ENCODE data around the gene C1QTNF1.

The C1QTNF1 gene

DNA sequence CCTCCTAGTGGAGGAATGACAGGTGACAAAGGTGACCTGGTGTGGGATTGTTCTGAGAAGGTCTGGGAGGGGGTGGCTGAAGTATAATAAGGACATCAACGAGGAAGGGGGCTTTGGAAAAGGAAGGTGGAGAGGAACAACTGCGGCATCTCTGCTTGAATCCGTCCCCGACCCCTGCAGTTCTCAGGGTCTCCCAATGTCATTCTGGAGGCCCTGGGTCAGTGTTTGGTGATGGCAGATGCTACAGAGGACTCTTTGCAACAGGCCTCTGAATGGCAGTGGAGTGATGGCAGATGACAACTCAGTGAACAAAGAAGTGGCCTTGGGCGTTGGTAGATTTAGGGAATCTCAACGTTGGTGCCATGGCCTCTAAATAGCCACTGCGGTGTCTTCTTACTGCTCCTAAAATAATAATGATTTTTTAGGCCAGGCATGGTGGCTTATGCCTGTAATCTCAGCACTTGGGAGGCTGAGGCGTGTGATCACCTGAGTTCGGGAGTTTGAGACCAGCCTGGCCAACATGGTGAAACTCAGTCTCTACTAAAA, 52.0 kb downstream of the C1QTNF1 start:
- no peaks in the 10 kb centered on the region for H3K9me3 ChIP-seq (ENCODE audit: control insufficient read depth, insufficient read depth, low read length)
- peaks cover 2% of the 10 kb centered on the region; the same call in 1 of the 2 replicates for H3K4me1 ChIP-seq (ENCODE audit: control insufficient read depth, insufficient read depth, low read length)
- peaks cover 10% of the 10 kb centered on the region for H3K36me3 ChIP-seq (ENCODE audit: control insufficient read depth, insufficient read depth, low read length)
- H3K27ac ChIP-seq (ENCODE audit: low read length) = no peak overlapping the region
- WGBS (ENCODE audit: insufficient coverage, insufficient read length) = no CpG with 5 or more reads among the region's 9 CpGs
- no peak overlapping the region for H3K4me3 ChIP-seq (ENCODE audit: low read length)
- H3K27me3 ChIP-seq (ENCODE audit: control insufficient read depth, insufficient read depth, low read length) = no peaks in the 10 kb centered on the region
- no peak for DNase-seq (ENCODE audit: low read depth, low spot score)

DNA sequence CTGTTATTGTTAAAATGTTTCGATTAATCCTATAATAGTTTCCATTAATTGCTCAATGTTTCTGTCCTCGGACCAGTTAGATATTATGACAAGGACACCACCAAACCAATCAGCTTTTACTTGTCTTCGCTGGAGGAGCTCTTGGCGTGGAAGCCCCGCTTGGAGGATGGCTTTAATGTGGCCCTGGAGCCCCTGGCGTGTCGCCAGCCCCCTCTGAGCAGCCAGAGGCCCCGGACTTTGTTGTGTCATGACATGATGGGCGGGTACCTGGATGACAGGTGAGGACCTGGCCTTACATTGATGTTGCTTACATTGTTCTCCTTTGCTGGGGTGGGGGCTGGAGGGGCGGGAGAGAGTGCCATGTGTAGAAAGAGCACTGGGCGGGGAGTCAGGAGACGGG, 53.6 kb downstream of the C1QTNF1 start:
- no peak for DNase-seq (ENCODE audit: low read depth, low spot score)
- Histone ChIP-seq H3K27me3 (ENCODE audit: control insufficient read depth, insufficient read depth, low read length) (no peaks in the 10 kb centered on the region), H3K4me3 (ENCODE audit: low read length) (no peak overlapping the region), H3K27ac (ENCODE audit: low read length) (no peak overlapping the region), H3K36me3 (ENCODE audit: control insufficient read depth, insufficient read depth, low read length) (peaks cover 16% of the 10 kb centered on the region), H3K9me3 (ENCODE audit: control insufficient read depth, insufficient read depth, low read length) (no peaks in the 10 kb centered on the region), H3K4me1 (ENCODE audit: control insufficient read depth, insufficient read depth, low read length) (peaks cover 2% of the 10 kb centered on the region; the same call in 1 of the 2 replicates)
- WGBS (ENCODE audit: insufficient coverage, insufficient read length) = no CpG with 5 or more reads among the region's 12 CpGs

DNA sequence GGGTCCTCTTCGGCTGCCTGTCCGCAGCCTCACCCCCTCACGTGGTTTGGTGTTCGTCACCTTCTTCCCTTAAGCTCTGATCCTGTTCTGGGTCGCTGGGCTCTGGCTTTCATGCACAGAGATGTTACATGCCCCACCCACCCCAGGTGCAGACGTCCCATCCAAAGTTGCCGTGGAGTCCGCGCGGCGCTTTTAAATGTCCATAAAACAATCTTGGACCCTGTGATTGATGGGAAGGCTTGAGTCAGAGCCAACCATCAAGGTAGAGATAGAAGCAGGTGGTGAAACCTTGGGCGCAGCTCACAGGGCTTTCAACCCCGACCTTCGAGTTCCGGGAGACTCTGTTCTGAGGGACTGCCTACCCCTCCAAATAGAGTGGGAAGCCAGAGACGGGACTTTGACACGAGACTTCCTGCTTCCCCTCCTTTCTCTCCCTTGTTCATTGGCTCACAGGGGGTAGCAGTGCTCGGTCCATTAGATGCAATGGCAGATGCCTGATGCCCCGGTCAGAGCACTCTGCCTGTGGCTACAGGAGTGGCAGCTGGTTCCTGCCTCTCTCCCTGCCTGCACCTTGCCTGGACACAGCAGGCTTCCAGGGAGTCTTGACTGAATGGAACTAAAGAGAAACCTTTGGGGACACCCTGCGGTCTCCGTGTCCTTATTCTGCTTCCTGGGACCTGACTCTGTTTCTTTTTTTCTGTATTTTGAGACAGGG, 54.7 kb downstream of the C1QTNF1 start:
- no CpG with 5 or more reads among the region's 21 CpGs for WGBS (ENCODE audit: insufficient coverage, insufficient read length)
- H3K9me3 ChIP-seq (ENCODE audit: control insufficient read depth, insufficient read depth, low read length) = no peaks in the 10 kb centered on the region
- H3K4me1 ChIP-seq (ENCODE audit: control insufficient read depth, insufficient read depth, low read length) = peaks cover 2% of the 10 kb centered on the region; the same call in 1 of the 2 replicates
- no peak overlapping the region for H3K27ac ChIP-seq (ENCODE audit: low read length)
- H3K4me3 ChIP-seq (ENCODE audit: low read length) = no peak overlapping the region
- no peaks in the 10 kb centered on the region for H3K27me3 ChIP-seq (ENCODE audit: control insufficient read depth, insufficient read depth, low read length)
- H3K36me3 ChIP-seq (ENCODE audit: control insufficient read depth, insufficient read depth, low read length) = peaks cover 24% of the 10 kb centered on the region
- DNase-seq (ENCODE audit: low read depth, low spot score) = no peak

DNA sequence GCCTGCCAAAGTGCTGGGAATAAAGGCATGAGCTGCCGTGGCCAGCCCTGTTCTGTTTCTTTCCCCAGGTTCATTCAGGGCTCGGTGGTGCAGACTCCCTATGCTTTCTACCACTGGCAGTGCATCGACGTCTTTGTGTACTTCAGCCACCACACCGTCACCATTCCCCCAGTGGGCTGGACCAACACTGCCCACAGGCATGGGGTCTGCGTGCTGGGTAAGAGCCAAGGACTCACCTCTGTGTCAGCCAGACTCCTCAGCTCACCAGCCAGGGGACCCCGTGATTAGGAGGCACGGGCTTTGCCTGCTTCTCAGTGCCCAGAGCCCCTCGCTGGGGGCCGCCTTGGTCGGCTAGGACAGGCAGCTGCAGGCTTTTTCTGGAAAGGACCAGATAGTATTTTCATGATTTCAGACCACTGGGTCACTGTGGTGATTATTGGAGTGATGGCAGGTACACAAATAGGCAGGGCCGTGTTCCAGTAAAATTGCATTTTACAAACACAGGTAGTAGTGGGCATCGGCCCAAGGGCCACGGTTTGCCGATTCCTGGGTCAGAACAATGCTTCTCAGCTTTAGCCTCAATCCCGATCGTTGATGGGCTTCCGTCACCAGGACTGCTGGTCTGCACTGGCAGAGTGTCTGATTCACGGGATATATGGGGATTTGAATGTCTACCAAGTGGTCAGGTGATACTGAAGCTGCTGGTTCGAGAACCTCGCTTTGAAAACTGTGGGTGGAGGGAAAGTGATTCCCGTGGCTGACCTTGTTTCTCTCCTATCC, 55.6 kb downstream of the C1QTNF1 start:
- DNase-seq (ENCODE audit: low read depth, low spot score) = no peak
- Histone ChIP-seq H3K4me1 (ENCODE audit: control insufficient read depth, insufficient read depth, low read length) (peaks cover 2% of the 10 kb centered on the region; the same call in 1 of the 2 replicates), H3K9me3 (ENCODE audit: control insufficient read depth, insufficient read depth, low read length) (no peaks in the 10 kb centered on the region), H3K27me3 (ENCODE audit: control insufficient read depth, insufficient read depth, low read length) (no peaks in the 10 kb centered on the region), H3K27ac (ENCODE audit: low read length) (no peak overlapping the region), H3K4me3 (ENCODE audit: low read length) (no peak overlapping the region), H3K36me3 (ENCODE audit: control insufficient read depth, insufficient read depth, low read length) (peaks cover 26% of the 10 kb centered on the region)
- WGBS (ENCODE audit: insufficient coverage, insufficient read length) = no CpG with 5 or more reads among the region's 22 CpGs

DNA sequence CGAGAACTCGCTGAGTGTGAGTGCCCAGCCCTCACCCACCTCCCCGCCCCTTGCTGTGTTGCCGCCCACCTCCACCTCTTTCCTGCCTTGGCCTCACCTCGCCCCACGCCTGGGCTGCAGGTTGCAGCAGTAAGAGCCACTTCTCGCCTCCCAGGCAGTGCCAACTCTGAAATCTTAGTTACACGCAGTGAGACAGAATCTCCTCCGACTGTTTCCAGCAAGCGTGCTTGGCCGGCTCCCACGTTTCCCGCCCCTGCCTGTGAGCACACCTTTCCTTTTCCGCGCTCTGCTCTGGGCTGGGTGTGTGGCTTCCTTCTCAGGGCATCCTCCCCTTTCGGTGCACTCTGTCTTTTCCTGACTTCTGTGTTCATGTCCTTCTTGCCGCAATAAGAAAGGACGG, 56.4 kb downstream of the C1QTNF1 start:
- Histone ChIP-seq H3K36me3 (ENCODE audit: control insufficient read depth, insufficient read depth, low read length) (peaks cover 26% of the 10 kb centered on the region), H3K27me3 (ENCODE audit: control insufficient read depth, insufficient read depth, low read length) (no peaks in the 10 kb centered on the region), H3K4me1 (ENCODE audit: control insufficient read depth, insufficient read depth, low read length) (peaks cover 2% of the 10 kb centered on the region; the same call in 1 of the 2 replicates), H3K4me3 (ENCODE audit: low read length) (no peak overlapping the region), H3K9me3 (ENCODE audit: control insufficient read depth, insufficient read depth, low read length) (no peaks in the 10 kb centered on the region), H3K27ac (ENCODE audit: low read length) (no peak overlapping the region)
- no peak for DNase-seq (ENCODE audit: low read depth, low spot score)
- WGBS (ENCODE audit: insufficient coverage, insufficient read length) = no CpG with 5 or more reads among the region's 18 CpGs

DNA sequence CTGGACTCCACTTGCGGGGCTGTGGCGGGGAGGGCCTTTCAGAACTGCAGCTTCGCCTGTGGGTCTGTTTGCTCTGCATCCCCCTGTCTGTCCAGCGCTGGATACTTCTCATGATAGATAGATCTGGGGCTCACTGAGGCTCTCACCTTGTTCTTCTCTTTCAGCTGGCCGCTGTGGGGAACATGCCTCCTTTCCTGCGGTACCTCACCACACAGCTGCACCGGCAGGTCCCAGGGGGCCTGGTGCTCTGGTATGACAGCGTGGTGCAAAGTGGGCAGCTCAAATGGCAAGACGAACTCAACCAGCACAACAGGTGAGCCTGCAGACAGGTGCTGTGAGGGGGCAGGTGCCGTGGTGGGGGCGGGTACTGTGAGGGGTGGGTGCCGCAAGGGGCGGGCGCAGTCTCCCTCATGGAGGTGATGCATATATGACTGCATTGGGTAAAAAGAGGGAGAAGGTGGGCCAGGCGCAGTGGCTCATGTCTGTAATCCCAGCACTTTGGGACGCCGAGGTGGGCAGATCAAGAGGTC, 56.9 kb downstream of the C1QTNF1 start:
- H3K27ac ChIP-seq (ENCODE audit: low read length) = no peak overlapping the region
- no peaks in the 10 kb centered on the region for H3K9me3 ChIP-seq (ENCODE audit: control insufficient read depth, insufficient read depth, low read length)
- DNase-seq (ENCODE audit: low read depth, low spot score) = no peak
- H3K4me1 ChIP-seq (ENCODE audit: control insufficient read depth, insufficient read depth, low read length) = peaks cover under 1% of the 10 kb centered on the region; the same call in 1 of the 2 replicates
- WGBS (ENCODE audit: insufficient coverage, insufficient read length) = no CpG with 5 or more reads among the region's 17 CpGs
- H3K36me3 ChIP-seq (ENCODE audit: control insufficient read depth, insufficient read depth, low read length) = peaks cover 26% of the 10 kb centered on the region
- no peak overlapping the region for H3K4me3 ChIP-seq (ENCODE audit: low read length)
- no peaks in the 10 kb centered on the region for H3K27me3 ChIP-seq (ENCODE audit: control insufficient read depth, insufficient read depth, low read length)

DNA sequence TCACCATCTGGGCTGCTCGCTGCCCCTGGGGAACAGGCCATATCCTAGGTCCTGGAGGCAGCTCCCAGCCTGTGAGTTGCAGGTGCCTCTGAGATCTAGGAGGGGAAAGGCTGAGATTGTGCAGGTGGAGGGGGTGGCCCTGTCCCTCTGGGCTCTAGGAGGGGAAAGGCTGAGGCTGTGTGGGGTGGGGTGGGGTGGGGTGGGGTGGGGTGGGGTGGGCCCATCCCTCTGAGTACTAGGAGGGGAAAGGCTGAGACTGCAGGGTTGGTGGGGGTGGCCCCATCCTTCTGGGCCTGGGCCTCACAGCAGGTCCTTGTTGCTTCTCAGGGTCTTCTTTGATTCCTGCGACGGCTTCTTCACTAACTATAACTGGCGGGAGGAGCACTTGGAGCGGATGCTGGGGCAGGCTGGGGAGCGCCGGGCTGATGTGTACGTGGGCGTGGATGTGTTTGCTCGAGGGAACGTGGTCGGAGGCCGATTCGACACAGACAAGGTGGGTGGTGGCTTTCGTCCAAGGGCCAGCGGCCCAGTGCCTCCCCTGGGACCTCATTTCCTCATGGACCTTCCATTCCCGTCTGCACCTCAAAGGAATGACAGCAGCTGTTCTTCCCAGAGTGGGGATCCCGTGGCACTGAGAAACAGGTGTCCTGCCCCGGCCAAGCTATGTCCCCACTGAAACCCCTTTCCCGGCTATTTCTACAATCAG, 57.8 kb downstream of the C1QTNF1 start:
- no peak for DNase-seq (ENCODE audit: low read depth, low spot score)
- H3K4me3 ChIP-seq (ENCODE audit: low read length) = no peak overlapping the region
- no peak overlapping the region for H3K27ac ChIP-seq (ENCODE audit: low read length)
- no peaks in the 10 kb centered on the region for H3K4me1 ChIP-seq (ENCODE audit: control insufficient read depth, insufficient read depth, low read length)
- H3K36me3 ChIP-seq (ENCODE audit: control insufficient read depth, insufficient read depth, low read length) = peaks cover 26% of the 10 kb centered on the region
- no CpG with 5 or more reads among the region's 20 CpGs for WGBS (ENCODE audit: insufficient coverage, insufficient read length)
- no peaks in the 10 kb centered on the region for H3K27me3 ChIP-seq (ENCODE audit: control insufficient read depth, insufficient read depth, low read length)
- no peaks in the 10 kb centered on the region for H3K9me3 ChIP-seq (ENCODE audit: control insufficient read depth, insufficient read depth, low read length)

DNA sequence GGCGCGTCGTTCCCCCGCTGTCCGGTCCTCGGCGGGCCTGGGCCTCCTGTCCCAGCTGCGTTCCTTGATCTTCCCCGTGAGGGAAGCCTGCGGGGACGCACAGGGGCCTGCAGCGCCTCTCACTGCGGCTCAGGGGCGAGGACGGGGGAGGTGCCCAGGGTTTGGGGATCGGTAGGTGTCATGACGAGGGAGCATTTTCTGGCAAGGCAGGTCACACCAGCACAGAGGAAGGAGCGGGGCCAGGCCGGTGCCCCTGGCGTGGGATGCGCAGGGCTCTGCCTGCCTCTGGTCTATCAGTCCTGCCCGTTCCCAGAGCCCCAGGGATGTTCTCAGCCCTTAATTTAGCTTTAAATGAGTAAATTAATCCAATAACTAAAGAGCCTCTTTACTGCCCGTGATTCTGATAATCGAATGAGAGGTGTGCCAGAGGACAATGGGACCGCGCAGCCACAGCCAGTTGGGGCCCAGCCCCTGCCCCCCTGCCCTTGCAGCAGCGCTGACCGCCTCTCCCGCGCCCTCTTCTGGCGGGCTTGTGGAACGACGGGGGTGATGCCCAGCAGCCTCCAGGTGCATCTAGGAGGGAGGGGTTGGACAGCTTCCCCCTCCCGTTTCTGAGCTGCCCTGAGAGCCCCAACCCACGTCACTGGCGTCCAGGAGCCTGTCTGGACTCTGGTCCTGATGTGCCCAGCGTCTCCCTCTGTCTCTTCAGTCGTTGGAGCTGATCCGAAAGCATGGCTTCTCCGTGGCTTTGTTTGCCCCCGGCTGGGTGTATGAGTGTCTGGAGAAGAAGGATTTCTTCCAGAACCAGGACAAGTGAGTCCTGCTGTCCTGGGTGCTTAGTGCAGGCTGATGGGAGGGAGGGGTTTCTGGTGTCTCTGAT, 58.6 kb downstream of the C1QTNF1 start:
- Histone ChIP-seq H3K36me3 (ENCODE audit: control insufficient read depth, insufficient read depth, low read length) (peaks cover 26% of the 10 kb centered on the region), H3K27ac (ENCODE audit: low read length) (no peak overlapping the region), H3K9me3 (ENCODE audit: control insufficient read depth, insufficient read depth, low read length) (no peaks in the 10 kb centered on the region), H3K4me1 (ENCODE audit: control insufficient read depth, insufficient read depth, low read length) (no peaks in the 10 kb centered on the region), H3K27me3 (ENCODE audit: control insufficient read depth, insufficient read depth, low read length) (no peaks in the 10 kb centered on the region), H3K4me3 (ENCODE audit: low read length) (no peak overlapping the region)
- DNase-seq (ENCODE audit: low read depth, low spot score) = peak; percentile 35
- WGBS (ENCODE audit: insufficient coverage, insufficient read length) = no CpG with 5 or more reads among the region's 41 CpGs

DNA sequence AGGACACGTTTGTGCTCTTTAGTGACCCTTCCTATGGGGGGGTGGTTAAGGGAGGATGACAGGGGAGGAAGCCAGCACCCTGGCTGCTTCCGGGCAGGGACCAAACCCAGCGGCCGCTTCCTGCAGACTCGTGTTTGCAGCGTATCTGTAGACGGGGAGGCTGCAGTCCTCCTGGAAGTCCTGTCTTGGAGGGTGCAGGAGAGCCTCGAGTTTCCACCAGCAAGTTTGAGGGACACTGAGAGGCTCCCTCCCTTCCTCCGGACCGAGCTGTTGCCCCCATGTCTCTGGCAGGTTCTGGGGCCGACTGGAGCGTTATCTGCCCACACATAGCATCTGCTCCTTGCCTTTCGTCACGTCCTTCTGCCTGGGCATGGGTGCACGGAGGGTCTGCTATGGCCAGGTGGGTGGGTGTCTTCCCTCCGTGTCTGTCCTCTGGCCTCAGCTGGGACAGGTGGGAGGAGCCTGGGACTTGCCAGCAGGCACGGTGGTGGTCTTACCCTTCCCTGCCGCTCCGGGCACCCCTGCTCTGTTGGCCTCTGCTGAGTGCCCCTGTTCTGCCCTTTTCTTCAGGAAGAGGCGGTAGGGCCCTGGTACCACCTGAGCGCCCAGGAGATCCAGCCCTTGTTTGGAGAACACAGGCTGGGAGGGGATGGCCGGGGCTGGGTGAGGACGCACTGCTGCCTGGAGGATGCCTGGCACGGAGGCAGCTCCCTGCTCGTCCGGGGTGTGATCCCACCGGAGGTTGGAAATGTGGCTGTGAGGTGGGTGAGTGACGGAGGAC, 59.4 kb downstream of the C1QTNF1 start:
- Histone ChIP-seq H3K4me1 (ENCODE audit: control insufficient read depth, insufficient read depth, low read length) (no peaks in the 10 kb centered on the region), H3K4me3 (ENCODE audit: low read length) (no peak overlapping the region), H3K27ac (ENCODE audit: low read length) (no peak overlapping the region), H3K27me3 (ENCODE audit: control insufficient read depth, insufficient read depth, low read length) (no peaks in the 10 kb centered on the region), H3K9me3 (ENCODE audit: control insufficient read depth, insufficient read depth, low read length) (no peaks in the 10 kb centered on the region), H3K36me3 (ENCODE audit: control insufficient read depth, insufficient read depth, low read length) (peaks cover 26% of the 10 kb centered on the region)
- DNase-seq (ENCODE audit: low read depth, low spot score) = no peak
- no CpG with 5 or more reads among the region's 28 CpGs for WGBS (ENCODE audit: insufficient coverage, insufficient read length)
